ENCODE measurements around the gene SMCR8. TPM values are rescaled to one million over a fixed set of nuclear protein-coding genes. Genes with fewer than 3 reads are reported as not detected.
A peak's percentile ranks its signal among the peaks of the same experiment; 100 is the strongest.

The SMCR8 gene
- total RNA-seq, 1 donor from 2014 or later, result 13.4 TPM

DNA sequence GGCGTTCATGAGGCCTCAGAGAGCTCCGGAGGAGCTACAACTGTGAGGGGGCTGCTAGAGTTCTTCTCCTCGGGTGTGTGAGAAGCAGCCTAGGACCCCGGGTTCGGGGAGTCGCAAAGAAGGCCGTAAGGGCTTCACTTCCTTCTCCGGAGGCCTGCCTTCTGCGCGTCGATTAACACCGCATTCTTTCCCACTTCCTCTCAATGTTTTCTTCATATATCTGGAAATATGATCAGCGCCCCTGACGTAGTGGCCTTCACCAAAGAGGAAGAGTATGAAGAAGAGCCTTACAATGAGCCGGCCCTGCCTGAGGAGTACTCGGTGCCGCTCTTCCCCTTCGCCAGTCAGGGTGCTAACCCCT, 449 bp downstream of the SMCR8 start:
- H3K27me3 ChIP-seq (ENCODE audit: control insufficient read depth, insufficient read depth, low read length), result no peaks in the 10 kb centered on the region
- FAIRE-seq (no peak), DNase-seq (ENCODE audit: low read depth) (no peak)
- TF ChIP-seq, protein P1, sequence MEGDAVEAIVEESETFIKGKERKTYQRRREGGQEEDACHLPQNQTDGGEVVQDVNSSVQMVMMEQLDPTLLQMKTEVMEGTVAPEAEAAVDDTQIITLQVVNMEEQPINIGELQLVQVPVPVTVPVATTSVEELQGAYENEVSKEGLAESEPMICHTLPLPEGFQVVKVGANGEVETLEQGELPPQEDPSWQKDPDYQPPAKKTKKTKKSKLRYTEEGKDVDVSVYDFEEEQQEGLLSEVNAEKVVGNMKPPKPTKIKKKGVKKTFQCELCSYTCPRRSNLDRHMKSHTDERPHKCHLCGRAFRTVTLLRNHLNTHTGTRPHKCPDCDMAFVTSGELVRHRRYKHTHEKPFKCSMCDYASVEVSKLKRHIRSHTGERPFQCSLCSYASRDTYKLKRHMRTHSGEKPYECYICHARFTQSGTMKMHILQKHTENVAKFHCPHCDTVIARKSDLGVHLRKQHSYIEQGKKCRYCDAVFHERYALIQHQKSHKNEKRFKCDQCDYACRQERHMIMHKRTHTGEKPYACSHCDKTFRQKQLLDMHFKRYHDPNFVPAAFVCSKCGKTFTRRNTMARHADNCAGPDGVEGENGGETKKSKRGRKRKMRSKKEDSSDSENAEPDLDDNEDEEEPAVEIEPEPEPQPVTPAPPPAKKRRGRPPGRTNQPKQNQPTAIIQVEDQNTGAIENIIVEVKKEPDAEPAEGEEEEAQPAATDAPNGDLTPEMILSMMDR (IDR thresholded peaks at IDR 0.05; ENCODE audit: insufficient read depth, low read length, severe bottlenecking), result no peak
- peaks cover 19% of the 10 kb centered on the region for H3K36me3 ChIP-seq (ENCODE audit: control insufficient read depth, insufficient read depth, low read length)
- H3K4me3 ChIP-seq (ENCODE audit: low read depth, low read length), result peak overlapping the region; percentile 89

DNA sequence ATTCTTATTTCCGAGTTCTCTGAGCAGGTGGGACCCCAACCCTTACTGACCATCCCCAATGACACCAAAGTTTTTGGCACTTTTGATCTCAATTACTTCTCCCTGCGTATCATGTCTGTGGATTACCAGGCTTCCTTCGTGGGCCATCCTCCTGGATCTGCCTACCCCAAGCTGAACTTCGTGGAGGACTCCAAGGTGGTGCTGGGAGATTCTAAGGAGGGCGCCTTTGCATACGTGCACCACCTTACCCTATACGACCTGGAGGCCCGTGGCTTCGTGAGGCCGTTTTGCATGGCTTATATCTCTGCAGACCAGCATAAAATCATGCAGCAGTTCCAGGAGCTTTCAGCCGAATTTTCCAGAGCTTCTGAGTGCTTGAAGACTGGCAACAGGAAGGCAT, 868 bp downstream of the SMCR8 start:
- Histone ChIP-seq H3K27me3 (ENCODE audit: control insufficient read depth, insufficient read depth, low read length) (no peaks in the 10 kb centered on the region), H3K36me3 (ENCODE audit: control insufficient read depth, insufficient read depth, low read length) (peaks cover 19% of the 10 kb centered on the region), H3K4me3 (ENCODE audit: low read depth, low read length) (peak overlapping the region; percentile 89)
- TF ChIP-seq, protein P1 (IDR thresholded peaks at IDR 0.05; ENCODE audit: insufficient read depth, low read length, severe bottlenecking), result no peak
- no peak for FAIRE-seq
- no peak for DNase-seq (ENCODE audit: low read depth)

DNA sequence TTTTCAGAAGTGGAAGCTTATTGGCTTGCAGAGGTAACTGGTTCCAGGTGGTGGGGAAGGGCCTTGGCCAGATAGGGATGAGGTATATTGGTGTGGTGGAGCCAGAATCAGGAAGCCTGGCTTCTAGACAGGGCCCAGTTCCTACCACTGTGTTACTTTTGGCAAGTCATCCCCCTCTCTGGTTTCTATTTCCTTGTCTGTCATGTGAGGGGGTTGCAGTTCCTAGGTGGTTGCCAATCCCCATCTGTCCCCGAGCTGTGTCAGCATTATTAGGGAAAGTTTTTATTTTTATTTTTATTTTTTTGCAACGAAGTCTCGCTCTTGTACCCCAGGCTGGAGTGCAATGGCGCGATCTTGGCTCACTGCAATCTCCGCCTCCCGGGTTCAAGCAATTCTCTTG, 3.0 kb downstream of the SMCR8 start:
- TF ChIP-seq, protein P1 (IDR thresholded peaks at IDR 0.05; ENCODE audit: insufficient read depth, low read length, severe bottlenecking), result no peak
- DNase-seq (ENCODE audit: low read depth), result no peak
- no peaks in the 10 kb centered on the region for H3K27me3 ChIP-seq (ENCODE audit: control insufficient read depth, insufficient read depth, low read length)
- no peak overlapping the region for H3K4me3 ChIP-seq (ENCODE audit: low read depth, low read length)
- FAIRE-seq, result no peak
- peaks cover 14% of the 10 kb centered on the region for H3K36me3 ChIP-seq (ENCODE audit: control insufficient read depth, insufficient read depth, low read length)

DNA sequence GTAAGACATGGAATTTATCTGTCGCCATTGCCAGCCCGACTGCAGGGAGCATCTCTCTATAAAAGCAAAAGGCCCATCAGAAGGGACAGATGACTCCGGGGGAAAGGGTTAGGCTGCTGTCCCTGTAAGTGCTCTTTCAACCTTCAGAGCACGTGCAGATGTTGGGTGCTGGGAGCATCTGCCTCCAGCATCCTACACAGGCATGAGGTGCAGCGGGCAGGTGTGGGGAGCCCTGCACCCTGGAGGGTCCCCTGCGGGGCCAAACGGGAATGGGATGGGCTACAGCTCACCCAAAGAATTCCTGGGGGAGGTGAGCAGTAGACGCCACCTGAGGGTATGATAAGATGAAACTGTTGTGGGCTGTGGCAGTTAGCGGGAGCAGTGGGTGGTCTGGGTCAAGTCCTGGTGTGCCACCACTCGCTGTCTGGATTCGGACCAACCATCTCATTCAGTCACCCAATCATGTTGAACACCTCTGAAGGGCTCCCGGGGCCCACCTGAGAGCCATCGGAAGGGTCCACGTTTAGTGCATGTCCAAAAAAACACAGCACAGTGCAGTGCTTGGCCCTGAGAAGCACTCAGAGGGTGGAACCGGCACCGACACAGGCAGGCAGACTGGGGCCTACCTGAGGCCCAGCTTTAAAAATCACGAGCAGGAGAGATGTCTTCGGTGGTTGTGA, 3.8 kb downstream of the SMCR8 start:
- TF ChIP-seq, protein P1 (IDR thresholded peaks at IDR 0.05; ENCODE audit: insufficient read depth, low read length, severe bottlenecking), result no peak
- FAIRE-seq (peak; percentile 90), DNase-seq (ENCODE audit: low read depth) (no peak)
- Histone ChIP-seq H3K4me3 (ENCODE audit: low read depth, low read length) (no peak overlapping the region), H3K27me3 (ENCODE audit: control insufficient read depth, insufficient read depth, low read length) (no peaks in the 10 kb centered on the region), H3K36me3 (ENCODE audit: control insufficient read depth, insufficient read depth, low read length) (peaks cover 19% of the 10 kb centered on the region)

DNA sequence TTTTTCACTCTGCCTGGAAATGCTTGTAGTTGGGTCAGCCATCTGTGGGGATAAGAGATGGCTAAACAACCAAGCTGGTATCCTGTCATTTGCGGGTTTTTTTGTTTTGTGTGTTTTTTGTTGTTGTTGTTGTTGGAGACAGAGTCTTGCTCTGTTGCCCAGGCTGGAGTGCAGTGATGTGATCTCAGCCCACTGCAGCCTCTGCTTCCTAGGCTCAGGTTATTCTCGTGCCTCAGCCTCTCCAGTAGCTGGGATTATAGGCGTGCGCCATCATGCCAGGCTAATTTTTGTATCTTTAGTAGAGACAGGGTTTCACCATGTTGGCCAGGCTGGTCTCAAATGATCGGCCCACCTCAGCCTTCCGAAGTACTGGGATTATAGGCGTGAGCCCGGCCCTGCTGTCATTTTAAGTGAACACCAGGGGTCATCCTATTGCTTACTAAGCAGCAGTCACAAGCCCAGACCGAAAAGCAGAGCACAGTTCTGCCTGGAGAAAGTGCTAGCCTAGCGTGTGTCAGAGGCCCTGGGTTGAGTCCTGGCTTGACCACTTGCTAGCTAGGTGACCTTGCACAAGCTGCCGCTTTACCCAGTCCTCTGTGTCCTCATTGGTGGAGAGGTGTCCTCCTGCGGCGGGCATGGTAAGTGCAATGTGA, 4.6 kb downstream of the SMCR8 start:
- H3K4me3 ChIP-seq (ENCODE audit: low read depth, low read length), result no peak overlapping the region
- FAIRE-seq, result peak; percentile 7
- peak; percentile 46 for DNase-seq (ENCODE audit: low read depth)
- H3K27me3 ChIP-seq (ENCODE audit: control insufficient read depth, insufficient read depth, low read length), result no peaks in the 10 kb centered on the region
- TF ChIP-seq, protein P1 (IDR thresholded peaks at IDR 0.05; ENCODE audit: insufficient read depth, low read length, severe bottlenecking), result peak; percentile 64
- peaks cover 24% of the 10 kb centered on the region for H3K36me3 ChIP-seq (ENCODE audit: control insufficient read depth, insufficient read depth, low read length)
